HG02840 (cell line): Measurements from ENCODE around the gene ST3GAL5.

Experiments used
- ATAC-seq: cut with Tn5 transposase; IDR thresholded peaks from one replicate; pipeline ENCODE4 v1.9.1; 2021; ENCODE audit warnings: mild to moderate bottlenecking, moderate library complexity, moderate number of reproducible peaks; ENCODE audit not compliant: unreplicated experiment, low FRiP score

ST3GAL5 gene

DNA sequence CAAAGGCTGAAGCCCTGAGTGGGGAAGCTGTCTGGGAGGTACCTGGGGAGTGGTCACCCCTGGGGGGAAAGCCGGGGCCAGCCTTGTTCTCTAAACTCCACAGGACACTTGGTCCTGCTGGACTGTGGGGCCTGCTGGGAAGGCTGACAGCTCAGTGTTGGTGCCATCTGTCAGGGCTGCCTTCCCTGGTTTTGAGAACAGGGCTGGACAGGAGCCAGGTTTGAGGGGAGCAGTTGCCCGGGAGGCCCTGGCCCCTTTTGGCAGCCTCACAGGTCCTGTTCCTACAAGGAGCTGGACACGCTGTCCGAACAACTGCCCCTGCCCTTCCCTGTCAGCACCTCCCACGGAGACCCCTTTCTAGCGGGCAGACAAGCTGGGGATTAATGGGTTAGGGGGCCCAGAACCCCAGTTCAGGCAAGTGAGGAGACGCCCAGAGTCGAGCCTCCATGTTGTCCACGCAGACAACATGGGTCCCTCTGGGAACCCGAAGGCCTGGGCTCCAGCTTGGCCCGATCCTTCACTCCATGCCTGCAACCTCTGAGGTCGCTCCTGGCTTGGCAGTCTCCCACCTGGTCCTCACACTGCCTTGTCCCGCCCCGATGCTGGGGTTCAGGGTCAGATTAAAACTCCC lies 94.2 kb downstream of the ST3GAL5 start:
- ATAC-seq: no peak

GRCh38 chr2:85794038-85794441 lies 94.8 kb downstream of the ST3GAL5 start:
- no peak for ATAC-seq

DNA sequence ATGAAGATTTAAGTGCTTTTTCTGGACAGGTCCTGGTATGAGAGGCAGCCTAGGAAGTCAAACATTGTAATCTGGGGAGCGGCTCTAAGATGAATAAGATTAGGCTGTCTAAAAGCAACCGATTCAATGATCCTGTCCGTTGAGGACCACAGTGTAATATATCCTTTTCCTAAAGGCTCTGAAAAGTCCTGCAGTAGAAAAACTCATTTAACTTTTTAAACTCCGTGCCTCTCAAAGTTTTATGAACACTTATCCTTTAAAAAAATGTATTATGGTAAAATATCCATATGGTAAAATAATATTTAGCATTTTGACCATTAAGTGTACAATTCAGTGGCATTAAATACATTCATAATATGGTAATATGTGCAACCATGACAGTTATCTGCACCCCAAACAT lies 95.2 kb downstream of the ST3GAL5 start:
- no peak for ATAC-seq

GRCh38 chr2:85792783-85793441 lies 95.9 kb downstream of the ST3GAL5 start:
- no peak for ATAC-seq

- no peak for ATAC-seq
These were observed 96.9 kb downstream of the ST3GAL5 start for GRCh38 chr2:85791704-85792565.

DNA sequence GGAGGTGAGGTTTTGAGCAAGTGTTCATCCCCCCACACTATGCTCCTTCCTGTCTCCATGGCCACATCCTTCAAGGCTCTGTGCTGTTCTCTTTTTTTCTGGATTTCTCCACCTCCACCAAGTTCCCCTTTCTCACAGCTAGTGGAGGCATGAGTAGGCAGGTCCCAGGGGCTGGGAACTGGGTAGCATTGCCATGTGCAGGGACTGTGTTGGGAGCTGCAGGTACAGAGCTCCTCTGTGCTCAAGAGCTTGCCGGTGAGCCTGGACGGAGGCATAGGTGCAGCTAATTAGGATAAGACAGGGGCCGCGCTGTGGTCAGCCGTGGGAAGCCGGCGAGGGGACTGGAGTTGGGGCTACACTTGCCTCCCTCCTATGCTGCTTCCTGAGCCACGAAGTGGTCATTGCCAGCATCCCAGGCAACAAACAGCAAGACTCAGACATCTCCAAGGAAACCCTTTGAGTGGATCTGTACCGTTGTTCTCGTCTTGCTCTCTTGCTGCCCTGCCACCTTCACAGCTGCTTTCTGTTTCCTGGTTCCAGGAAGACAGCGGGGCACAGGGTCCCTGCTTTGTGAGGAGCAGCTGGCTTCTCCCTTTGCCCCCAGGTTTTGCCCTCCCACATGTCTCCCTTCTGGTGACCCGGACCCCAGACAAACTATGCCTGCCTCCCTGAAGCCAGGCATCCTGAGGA lies 98.1 kb downstream of the ST3GAL5 start:
- ATAC-seq: no peak

DNA sequence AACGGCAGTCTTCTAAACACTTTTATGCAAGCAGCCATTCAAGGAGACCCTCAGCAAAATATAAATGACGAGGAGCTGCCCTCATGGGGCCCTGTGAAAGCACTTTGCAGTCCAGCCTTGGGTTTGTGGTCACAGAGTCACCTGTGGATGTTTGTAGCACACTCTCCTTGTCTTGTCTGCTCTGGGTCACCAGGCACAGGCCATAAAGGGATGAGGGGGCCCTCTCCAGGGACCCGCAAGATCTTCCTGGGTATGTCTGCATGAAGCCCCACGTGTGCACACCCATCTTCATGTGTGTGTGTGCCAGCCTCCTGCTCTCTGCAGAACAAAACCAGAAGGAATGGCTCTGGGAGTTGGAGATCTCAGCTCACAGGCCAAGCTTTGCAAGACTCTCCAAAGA lies 98.8 kb downstream of the ST3GAL5 start:
- no peak for ATAC-seq

- no peak for ATAC-seq
These were observed 99.5 kb downstream of the ST3GAL5 start for GRCh38 chr2:85789271-85789670.

GRCh38 chr2:85788603-85789002 lies 100.2 kb downstream of the ST3GAL5 start:
- no peak for ATAC-seq

DNA sequence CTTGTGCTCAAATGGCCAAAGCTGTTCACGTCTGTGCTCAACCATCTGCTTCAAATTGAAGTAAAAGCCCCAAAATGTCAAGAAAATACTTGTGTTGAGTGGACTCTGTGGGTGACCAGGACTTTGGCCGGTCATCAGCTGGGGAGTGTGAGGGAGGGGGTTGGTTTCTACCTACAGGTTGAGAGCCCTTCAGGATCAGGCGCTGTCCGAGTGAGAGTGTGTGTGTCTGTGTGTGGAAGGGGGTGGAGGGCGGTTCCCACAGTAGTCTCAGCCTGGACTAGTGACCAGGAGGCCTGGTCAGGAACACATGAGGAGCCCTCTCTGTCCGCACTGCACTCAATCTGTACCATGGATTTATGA lies 100.8 kb downstream of the ST3GAL5 start:
- no peak for ATAC-seq

DNA sequence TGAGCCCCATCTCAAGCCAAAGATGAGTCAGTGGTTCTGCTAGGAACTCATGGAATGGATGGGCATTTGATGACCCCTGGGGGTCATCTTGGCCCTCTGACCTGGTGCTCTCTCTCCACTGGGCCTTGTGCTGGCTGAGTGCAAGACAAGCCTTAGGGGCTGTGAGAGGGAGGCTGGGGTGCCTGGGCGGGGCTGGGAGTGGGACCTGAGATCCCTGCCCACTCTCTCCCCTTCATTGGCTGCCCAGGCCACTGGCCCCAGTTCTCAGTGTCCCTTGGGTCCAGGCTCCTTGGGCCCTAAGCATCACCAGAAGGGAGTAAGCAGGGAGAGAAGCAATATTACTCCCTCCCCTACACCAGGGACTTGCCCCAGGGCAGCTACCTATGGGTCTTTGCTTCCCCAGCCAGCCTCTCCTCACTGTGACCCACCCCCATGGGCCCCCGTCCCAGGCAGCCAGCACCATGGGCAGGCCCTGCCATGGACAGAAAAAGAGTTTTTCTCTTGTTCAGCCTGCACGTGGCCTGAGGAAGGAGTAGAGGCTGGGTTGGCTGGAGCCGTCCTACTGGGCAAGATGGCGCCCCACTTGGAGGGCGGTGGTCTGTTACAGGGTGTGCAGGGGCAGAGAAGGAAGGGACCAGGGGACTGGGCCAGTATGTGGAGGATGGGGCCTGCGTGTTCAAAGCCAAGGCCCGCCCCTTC lies 101.4 kb downstream of the ST3GAL5 start:
- ATAC-seq: no peak
